SH-SY5Y (cell line): ENCODE data around the gene ITGA2.

Source experiments
- GATA2 ChIP-seq: IDR thresholded peaks from 2 replicates; pipeline ENCODE4 v1.6.1; 2011; ENCODE audit warnings: mild to moderate bottlenecking, low read depth, low read length
- GATA3 ChIP-seq: IDR thresholded peaks from 2 replicates; pipeline ENCODE4 v1.6.1; 2011; ENCODE audit warnings: low read depth, mild to moderate bottlenecking, low read length, moderate library complexity

DNA sequence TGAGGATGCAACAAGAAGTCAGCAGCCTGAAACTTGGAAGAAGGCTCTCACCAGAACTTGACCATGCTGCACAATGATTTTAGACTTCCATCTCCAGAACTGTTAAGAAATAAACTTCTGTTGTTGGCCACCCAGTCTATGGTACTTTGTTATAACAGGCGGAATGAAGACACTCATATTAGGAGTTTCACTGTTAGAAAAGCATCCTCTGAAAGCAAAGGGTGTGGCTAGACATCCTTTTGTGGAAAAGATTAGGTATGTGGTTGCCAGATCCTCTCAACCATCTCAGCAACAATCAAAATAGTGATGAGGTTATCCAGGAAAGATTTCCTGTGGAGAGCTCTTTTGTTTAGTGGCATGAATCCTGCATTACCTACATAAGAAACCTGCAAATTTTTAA lies 20.7 kb downstream of the ITGA2 start:
- TF ChIP-seq GATA2, result no peak
- no peak for TF ChIP-seq GATA3
